Measurements from ENCODE around the gene SEH1L.

GRCh38 chr18:13018374-13018773 is 70.6 kb downstream of the SEH1L start:
- TF ChIP-seq EZH2 (IDR thresholded peaks at IDR 0.05; ENCODE audit: borderline replicate concordance, insufficient read depth, low read length, poor library complexity, severe bottlenecking), result no peak
- no peak for TF ChIP-seq POLR2AphosphoS5 (IDR thresholded peaks at IDR 0.05)
- TF ChIP-seq RAD21 (conservative IDR thresholded peaks at IDR 0.05), result no peak
- no peak for TF ChIP-seq CTCF (IDR thresholded peaks at IDR 0.05; ENCODE audit: poor library complexity, severe bottlenecking)
- no peak for TF ChIP-seq REST (IDR thresholded peaks at IDR 0.05; ENCODE audit: borderline replicate concordance)
- no peak for TF ChIP-seq TAF1 (IDR thresholded peaks at IDR 0.05; ENCODE audit: low read depth)
- TF ChIP-seq EP300 (conservative IDR thresholded peaks at IDR 0.05; ENCODE audit: poor library complexity, severe bottlenecking), result no peak
- TF ChIP-seq SMC3 (conservative IDR thresholded peaks at IDR 0.05; ENCODE audit: poor library complexity), result no peak

All from neural cell (in vitro differentiated cells).